Fibroblast of the conjunctiva (primary cell): ENCODE data around the gene PER2.
A peak's percentile ranks its signal among the peaks of the same experiment; 100 is the strongest.
"Not testable (repeated sequence)": the region's sequence is repeated elsewhere in the genome, so short reads cannot be mapped to it uniquely, and the experiment has no call there.

Source experiments
- DNase-seq: peaks from one replicate; pipeline ENCODE4 v3.0.0-alpha.2; 2010; ENCODE audit warnings: low read depth

Gene PER2

DNA sequence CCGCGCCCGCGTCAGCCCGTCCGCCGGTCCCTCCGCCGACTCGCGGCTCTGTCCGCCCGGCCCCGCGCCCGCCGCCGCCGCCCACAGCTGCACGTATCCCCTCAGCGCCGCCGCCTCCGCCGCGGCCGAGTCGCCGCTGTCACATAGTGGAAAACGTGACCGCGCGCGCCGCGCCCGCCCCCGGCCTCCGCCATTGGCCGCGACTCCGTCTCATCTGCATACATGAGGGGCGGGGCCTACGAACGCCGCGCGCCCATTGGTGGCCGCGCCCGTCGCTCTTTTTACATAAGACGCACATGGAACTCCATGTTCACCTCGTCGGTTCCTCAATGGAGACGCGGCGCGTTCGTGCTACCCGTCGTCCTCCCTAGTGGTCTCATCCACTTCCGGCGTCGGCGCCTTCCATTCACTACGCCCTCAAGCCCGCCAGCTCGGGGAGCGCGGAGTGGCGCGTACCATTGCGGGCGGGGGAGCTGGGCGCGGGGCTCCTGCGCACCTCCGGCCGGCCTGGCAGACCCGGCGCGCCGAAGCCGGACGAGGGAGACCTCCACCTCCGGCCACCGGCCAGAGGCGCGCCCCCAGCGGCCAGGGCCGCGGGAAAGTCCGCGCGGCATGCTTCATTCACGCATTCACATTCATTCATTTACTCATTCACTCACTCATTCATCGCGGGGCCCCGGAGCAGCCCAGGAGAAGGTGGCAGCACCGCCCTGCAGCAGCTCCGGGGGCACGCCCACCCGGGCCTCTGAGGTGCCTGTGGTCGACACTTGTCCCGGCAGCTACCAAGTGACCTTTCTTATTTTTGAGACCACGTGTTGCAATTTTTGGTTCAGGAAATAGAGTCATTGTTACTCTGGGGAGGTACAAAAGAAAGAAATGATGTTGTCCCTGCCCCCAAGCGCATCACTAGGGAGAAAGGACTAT, 502 bp upstream of the PER2 start:
- DNase-seq, result peak; percentile 97

DNA sequence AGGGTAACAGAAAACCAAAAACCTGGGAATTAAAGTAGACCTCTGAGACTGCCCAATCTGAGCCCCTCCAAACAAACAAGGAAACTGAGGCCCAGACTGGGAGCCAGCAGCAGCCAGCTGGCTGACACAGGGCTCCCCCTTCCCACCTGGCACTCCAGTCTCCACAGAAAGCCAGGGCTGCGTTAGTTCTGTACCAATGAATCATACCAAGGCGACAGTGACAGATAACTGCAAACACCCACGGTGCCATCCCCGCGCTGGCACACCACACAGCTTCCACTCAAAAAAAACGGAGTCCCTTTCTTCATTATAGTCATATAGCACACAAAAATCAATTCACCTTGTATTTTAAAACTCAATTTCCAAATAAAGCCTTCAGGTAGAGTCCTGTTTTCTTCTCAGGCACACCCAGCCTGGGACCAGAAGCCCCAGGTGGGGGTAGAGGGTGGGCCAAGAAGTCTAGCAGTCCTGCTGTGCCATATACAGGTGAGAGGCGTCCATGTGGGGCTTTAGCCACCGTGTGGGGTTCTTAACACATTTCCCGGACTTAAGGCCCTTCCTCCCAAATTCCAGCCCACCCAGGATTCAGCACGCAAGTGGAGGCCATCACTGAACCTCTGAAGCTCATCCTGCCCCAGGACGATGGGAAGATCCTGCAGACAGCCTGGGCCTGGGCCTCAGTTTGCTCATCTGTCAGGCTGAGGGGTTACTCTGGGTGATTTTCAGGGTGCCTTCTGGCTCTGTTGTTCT, 1.2 kb downstream of the PER2 start:
- DNase-seq, result no peak

DNA sequence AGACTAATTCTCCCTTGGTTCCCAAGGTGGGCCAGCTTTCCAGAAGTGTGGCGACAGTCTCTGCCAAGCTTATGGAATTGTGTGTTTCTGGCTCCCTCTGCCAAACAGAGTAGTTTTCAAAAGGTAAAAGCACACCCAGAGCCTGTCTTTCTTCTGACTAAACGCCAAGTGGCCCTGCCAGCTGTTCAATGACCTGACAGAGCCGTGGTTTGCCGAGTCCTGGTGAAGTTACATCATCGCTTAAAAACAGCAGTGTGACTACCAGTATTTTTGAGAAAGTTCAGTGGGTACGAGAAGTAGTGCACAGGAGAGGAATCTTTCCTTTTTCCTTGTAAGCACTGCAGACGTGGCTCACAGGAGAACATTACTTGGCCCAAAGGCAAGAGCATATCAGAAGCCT, 1.9 kb downstream of the PER2 start:
- DNase-seq, result peak; percentile 64

DNA sequence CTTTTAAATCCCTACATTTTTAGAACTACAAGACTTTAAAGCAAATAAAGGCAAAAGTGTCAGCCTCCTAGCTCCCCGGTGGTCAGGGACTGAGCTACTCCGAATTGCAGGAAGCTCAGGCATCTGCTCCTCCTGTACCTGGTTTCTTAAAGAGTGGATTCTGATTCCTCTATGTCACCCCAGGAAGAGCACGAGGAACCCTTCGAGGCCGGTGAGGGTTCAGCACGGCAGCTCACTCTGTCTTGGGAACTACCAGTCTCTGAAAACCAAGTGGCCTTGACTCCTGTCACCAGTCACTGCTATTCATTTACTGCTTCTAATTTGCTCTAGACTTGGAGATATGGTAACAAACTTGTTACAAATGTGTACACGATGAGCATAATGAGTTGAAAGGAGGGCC, 2.3 kb downstream of the PER2 start:
- DNase-seq, result no peak

DNA sequence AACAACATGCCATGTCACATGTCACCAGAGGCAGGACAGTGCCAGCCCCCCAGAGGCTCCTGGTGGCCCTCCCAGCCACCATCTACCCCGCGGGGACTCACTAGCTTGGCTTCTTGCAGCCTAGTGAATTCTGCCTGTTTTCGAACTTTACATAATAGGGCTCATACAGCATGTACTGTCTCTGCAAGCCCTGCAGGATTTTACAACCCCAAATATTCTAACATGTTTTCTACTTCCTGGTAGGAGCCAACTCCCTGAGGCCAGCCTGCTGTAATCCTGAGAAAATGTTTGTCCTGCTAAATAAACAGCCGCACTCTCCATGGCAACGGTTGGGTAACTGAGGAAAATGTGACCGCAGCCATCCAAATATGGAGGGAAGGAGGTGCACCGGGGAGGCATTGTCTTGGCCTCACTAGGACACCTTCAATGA, 2.7 kb downstream of the PER2 start:
- DNase-seq, result peak; percentile 92

DNA sequence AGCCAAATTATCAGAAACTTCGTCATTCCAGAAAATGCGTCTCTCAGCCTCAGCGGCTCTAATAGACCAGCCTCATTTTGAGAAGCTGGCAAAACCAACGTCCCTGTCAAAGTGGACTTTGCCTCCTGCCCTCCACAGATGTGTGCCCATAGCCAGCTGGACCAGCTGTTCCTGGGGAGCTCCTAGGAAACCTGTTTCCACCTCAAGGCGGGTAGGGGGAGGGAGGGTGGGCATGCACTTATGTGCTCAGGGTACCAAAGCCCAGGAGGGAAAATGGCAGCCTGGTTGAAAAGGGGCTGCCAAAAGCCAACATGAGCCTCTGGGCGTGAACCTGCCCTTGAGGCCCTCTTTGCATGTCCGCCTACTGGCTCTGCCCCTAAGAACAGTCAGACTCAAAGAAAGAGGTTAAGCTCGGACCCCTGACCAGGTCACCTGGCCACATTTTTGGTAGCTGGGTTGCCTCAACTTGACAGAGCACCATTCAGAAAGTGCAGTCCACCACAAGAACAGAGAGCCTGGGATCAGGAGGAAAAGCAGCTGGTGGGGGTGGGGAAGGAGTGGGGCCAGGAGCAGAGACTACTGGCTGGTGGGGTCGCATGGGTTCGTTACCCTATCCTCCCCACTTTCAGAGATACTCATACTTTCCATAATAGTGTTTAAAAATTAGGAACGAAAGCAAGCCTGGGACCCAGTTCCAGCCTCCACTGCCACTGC, 3.5 kb downstream of the PER2 start:
- DNase-seq, result no peak

DNA sequence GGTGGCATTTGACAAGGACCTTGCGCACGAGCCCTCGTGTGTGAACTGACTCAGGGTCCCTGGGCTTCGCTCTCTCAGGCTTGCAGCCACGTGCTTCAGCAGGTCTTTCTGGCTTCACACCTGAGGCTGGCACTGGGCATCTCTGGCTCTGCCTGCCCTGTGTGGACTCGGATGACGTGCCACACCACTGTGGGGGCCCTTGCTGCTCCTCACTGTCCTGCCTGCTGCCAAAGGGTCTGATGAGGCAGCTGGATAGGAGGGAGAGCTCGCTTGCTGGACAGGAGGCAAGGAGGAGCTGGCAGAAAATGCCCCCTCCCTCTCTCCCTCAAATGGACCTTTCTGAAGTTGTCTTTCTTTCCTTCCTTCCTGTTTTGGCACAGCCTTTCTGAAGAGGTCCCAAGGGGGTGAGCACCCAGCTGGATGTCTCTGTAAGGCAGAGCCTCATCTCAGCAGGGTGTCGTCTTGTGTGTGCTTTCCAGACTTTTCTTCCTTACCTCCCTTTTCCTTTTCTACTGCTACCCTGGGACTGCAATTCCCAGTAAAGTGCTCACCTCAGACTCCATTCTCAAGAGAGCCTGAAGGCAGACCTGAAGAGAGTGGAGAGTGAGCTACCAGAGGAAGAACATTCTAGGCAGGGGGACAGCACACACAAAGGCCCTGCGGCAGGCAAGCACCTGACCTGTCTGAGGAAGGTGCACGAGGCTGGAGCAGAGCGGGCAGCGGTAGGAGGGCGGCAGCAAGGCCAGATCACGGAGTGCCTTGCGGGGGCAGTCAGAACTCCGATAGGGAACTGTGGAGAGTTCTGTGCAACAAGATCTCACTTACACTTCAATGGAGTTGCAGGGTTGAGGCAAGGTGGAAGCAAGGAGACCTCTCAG, 5.3 kb downstream of the PER2 start:
- no peak for DNase-seq

DNA sequence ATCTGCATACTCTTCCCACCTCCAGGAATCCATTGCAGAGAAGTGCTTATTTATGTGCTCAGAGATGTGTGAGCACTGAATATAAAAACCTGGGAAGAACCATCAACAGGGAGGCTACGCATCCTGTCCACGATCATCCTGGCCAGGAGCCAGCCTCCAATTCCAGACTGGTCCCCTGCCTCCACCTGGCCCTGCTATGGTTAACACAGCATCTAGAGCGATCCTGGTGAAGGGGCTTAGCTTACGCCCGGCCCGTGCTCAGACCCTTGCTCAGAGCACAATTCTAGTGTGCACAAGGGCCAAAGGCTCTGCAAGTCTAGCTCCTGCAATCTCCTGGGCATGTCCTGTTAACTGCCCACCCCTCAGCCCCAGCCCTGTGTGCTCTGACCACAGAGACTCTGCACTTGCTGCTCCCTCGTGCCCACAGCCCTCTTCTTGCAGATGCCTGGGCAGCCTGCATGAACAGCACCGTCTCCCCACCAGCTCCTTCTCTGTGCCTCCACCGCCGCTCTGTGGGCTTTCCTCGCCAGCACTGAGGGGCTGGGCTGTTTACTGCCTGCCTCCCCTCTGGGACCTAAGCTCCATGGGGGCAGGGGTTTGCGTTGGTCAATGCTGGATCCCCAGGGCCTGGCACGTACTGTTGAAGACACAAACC, 6.5 kb downstream of the PER2 start:
- no peak for DNase-seq

DNA sequence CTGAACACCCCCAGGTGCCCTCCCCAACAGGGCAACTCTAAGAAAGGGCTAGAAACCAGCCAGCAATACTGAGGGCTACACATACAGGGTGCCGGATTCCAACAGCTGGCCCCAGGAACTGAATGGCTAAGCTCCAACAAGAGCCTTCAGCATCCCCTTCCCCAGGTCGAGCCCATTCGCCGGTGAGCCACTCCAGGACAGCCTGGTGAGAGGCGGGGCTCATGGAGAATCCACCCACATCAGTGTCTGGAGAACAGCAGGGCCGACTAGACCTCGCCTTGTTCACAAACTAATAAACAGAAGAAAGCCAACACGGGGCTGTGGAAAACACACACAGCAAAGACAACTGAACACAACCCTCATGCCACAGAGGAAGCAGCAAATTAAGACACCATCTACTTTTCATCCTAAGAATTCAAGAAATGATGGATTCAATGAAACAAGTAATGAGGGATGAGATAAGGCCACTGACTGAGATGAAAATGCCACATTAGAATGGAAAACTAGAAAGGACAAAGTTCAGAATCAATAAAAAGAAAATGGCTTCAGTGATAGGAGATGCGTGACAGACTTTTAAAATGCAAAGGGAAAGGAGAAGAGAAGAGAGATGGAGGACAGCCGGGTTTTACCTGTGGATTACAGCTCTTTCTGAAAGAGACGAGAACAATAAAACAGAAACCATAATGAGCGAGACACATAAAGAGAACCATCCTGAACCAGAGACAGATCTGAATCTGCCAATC, 8.2 kb downstream of the PER2 start:
- no peak for DNase-seq

DNA sequence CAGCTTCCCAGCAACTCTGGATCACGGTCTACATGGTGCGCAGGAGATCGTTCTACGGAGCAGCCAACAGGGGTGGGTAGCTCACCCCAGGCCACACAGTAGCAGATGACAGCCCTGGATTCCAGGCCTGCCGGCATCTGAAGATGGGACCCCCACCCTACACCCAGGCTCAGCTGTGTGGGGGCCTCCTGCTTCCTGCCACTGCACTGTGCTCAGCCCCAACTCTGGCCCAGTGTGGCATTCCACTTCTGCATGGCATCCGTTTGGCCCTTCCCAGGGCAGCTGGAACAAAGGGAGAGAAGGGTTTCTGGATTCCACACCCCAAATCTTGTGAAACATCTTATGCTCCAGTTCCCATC, 9.1 kb downstream of the PER2 start:
- DNase-seq, result no peak

DNA sequence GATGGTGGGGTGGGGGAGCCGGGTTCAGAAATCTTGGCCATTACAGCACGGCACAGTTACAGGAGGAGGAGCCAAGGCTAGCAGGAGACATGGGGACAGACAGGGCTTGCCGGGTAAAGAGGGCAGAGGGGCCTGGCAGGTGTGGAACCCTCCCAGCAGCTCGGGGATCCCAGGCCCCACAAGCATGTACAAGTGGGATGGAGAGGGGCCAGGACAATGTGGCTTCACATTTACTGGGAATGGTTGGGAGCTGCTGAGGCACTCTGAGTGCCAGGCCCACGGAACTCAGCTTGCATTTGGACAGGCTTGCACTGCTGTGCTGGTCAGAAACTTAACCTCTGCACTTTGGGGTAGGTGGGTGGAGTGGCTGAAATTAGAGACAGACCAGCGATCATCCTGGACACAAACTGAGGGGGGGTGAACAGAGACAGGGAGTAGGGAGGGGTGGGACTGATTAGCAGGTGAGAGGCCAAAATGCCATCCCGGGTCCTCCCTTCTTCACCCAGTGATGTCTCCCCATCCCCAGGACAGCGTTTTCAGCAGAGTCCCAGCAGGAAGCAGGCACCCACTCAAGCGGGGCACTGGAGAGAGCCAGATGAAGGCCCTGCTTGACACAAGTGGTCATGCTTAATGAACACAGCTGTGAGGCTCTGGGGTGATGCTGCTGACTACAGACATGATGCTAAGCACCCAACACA, 9.6 kb downstream of the PER2 start:
- no peak for DNase-seq

DNA sequence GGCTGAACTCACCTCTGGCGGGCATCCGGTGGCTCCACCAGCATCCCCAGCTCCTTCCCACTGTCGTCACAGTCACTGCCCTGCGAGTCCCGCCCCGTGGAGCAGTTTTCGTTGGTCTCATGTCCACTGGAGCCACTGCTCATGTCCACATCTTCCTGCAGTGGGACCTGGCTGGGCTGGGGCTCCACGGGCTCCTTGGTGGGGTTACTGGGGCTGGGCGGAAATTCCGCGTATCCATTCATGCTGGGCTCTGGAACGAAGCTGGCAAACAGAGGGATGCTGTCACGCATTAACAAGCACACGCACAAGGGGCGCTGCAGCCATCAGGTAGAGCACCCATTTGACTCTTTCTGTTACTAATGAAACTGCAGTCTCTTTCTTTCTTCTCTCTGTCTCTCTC, 10.7 kb downstream of the PER2 start:
- DNase-seq, result no peak

DNA sequence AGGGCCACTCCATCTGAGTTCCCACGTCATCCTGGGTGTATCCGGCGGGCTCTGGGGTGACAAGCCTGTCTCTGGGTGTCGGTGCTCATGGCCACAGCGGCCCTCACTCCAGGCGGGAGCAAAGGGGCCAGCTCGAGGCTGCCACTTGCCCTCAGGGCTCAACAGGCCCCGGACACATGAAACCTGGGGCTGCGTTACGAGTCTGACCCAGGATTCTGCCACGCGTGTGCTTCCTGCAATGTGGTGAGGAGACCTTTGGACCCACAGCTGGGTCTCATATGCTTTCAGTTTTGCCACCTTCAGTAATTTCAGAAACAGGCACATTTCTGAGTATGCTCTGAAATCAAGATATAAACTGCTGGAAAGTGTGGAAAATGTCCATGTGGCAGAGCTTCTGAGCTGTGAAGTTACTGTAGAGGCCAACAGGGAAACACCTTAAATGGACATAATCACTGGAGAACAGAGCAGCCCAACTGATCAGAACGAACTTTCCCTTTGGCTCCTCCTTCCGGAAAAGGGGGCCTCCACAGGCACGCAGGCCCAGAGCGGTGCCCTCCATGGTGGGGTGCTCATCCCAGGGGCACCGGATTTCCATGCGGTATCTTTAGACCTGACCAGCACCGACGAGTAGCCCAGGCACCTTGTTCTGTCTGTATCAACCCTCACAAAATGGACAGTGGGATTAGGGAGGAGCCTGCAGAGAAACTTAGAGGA, 14.1 kb downstream of the PER2 start:
- DNase-seq, result no peak

DNA sequence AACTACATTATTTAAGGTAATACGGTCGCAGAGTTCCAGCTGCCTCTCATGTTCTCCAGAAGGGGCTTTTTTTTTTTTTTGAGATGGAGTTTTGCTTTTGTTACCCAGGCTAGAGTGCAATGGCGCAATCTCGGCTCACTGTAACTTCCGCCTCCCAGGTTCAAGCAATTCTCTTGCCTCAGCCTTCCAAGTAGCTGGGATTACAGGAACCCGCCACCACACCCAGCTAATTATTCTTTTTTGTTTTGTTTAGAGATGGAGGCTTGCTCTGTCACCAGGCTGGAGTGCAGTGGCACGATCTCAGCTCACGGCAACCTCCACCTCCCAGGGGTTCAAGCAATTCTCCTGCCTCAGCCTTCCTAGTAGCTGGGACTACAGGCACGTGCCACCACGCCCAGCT, 15.0 kb downstream of the PER2 start:
- DNase-seq, result not testable (repeated sequence)

DNA sequence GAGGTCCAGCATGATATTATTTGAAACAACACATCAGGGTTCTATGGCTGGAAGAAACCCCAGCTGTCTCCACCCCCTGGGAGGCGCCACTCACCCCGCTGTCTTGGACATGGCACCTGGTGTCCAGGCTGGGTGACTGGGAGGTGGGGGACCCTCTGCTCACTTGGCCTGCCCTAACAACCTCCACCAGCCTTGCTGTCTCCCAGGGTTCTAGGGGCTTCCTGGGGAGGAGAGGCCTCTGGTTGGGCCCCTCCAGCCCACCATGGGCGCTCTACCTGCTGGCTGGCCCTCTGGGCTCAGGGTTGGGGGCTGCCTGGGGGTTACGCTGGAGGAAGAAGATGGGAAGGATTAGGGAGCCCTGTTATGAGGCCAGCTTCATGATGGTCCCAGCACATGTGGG, 16.3 kb downstream of the PER2 start:
- no peak for DNase-seq

DNA sequence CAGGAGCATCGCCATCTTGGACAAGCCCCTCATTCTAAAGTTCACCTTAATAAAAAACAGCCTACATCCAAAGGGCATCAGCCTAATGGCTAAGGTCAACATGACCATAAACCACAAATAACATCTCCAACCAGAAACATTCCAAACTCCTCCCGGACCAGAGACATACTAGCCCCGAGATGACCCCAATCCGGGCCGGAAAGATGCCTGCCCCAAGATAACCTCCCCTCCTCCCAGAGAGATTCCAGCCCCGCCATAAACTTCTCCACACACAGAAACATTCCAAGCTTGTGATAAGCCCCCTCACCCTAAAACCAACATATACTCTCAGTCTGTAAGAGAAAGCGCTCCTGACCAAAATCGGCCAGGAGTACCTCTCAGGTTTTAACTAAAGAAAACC, 16.7 kb downstream of the PER2 start:
- DNase-seq, result not testable (repeated sequence)

DNA sequence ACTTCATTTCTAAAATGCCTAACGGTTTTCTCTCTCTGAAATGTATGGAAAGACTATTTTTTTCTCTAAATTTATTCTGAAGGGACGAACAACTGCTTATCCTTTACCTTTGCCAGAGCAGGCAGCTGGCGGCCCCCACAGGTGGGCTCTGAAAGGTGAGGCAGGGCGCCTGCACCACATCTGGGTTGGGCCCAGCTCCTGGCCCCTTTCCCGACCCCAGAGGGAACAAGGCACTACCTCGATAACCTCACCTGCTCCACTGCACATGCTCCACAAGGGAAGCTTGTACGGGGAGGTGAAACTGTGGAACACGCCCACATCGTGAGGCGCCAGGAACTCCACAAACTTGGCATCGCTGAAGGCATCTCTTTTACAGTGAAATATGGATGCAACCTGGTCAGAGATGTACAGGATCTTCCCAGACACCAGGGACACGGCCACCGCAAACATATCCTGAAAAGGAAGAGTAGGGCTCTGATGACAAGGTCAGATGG, 17.3 kb downstream of the PER2 start:
- no peak for DNase-seq

DNA sequence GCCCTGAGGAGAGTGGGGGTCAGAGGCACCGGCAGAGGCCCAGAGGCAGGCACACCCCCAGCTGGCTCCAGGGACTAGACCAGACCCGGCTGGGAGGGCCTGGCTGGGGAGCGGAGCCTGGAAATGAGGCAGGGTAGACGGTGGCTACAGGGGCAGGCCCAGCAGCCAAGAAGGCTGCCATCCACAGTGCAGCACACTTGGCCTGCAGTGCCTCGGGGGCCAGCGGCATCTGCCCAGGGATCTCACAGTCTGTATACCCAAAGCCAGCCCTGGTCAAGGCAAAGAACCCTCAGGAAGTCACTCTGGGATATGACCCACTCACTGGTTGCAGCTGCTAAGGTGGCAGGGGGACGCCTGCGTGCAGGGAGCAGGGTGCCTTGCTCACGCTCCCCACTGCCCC, 17.8 kb downstream of the PER2 start:
- DNase-seq, result no peak

DNA sequence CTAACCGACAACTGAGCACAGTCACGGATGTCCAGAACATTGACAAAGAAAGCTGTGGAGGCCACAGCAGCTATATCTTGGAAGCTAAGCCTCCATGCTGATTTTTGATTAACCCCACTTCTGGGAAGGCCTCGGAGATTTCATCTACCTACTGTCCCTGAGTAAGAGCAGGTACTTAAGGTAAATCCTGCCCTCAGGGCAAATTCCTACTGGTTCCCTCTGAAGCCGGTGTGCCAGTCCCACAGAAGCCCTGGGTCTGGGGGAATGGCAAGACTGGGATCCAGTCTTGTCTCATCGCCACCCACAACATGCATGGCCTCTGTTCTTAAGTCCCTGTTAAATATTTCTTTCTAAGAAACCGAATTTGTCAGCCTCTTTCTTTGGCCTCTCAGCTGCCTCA, 18.7 kb downstream of the PER2 start:
- DNase-seq, result no peak
